Measurements from ENCODE around the gene HMGN2. TPM values are rescaled to one million over a fixed set of nuclear protein-coding genes. Genes with fewer than 3 reads are reported as not detected.

HMGN2 gene
- total RNA-seq, 2 donors from 2014 or later: 671 to 773 TPM

DNA sequence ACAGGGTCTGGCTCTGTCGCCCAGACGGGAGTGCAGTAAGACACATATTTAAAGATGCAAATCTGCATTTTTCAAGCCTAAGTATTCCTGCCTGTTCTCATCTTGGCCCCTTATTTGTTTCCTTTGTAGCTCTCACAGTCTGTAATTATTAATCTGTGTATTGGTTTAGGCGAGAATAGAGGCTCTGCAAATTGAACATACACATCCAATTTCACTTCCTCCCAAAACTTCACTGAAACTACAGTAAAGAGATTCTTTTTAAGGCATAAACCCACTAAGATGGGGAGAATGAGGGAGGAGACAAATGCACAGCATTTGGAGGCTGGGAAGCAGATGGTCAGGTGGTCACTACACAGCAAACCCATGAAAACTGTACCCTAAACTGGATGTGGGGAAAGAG is 21.0 kb downstream of the HMGN2 start:
- Histone ChIP-seq H3K4me3 (ENCODE audit: low read length) (no peak overlapping the region), H3K36me3 (ENCODE audit: control insufficient read depth, insufficient read depth, low read length) (no peaks in the 10 kb centered on the region), H3K9me3 (ENCODE audit: control insufficient read depth, low read length) (no peaks in the 10 kb centered on the region), H3K27ac (ENCODE audit: low read depth, low read length) (no peak overlapping the region), H3K27me3 (ENCODE audit: control insufficient read depth, insufficient read depth, low read length, poor library complexity, severe bottlenecking) (no peaks in the 10 kb centered on the region), H3K9ac (ENCODE audit: extremely low read depth, low read length, poor library complexity, severe bottlenecking) (no peak overlapping the region), H3K4me1 (ENCODE audit: control insufficient read depth, insufficient read depth, low read length) (no peaks in the 10 kb centered on the region)
- H3K27me3 Mint-ChIP-seq (ENCODE audit: insufficient read depth): peaks cover 4% of the 10 kb centered on the region
- H3K4me3 Mint-ChIP-seq: no peak overlapping the region
- TF ChIP-seq, protein P1, sequence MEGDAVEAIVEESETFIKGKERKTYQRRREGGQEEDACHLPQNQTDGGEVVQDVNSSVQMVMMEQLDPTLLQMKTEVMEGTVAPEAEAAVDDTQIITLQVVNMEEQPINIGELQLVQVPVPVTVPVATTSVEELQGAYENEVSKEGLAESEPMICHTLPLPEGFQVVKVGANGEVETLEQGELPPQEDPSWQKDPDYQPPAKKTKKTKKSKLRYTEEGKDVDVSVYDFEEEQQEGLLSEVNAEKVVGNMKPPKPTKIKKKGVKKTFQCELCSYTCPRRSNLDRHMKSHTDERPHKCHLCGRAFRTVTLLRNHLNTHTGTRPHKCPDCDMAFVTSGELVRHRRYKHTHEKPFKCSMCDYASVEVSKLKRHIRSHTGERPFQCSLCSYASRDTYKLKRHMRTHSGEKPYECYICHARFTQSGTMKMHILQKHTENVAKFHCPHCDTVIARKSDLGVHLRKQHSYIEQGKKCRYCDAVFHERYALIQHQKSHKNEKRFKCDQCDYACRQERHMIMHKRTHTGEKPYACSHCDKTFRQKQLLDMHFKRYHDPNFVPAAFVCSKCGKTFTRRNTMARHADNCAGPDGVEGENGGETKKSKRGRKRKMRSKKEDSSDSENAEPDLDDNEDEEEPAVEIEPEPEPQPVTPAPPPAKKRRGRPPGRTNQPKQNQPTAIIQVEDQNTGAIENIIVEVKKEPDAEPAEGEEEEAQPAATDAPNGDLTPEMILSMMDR (conservative IDR thresholded peaks at IDR 0.05): no peak
- H3K36me3 Mint-ChIP-seq (ENCODE audit: low read depth): no peaks in the 10 kb centered on the region
- H3K4me1 Mint-ChIP-seq: no peaks in the 10 kb centered on the region
- DNase-seq: no peak
- H3K9me3 Mint-ChIP-seq: no peaks in the 10 kb centered on the region
- 100% methylated on average over 1 to 2 of the region's 3 CpGs for WGBS, 2 experiments (ENCODE audit: insufficient coverage in 1 of 2, insufficient read length in 1 of 2)
- no peak overlapping the region for H3K27ac Mint-ChIP-seq

DNA sequence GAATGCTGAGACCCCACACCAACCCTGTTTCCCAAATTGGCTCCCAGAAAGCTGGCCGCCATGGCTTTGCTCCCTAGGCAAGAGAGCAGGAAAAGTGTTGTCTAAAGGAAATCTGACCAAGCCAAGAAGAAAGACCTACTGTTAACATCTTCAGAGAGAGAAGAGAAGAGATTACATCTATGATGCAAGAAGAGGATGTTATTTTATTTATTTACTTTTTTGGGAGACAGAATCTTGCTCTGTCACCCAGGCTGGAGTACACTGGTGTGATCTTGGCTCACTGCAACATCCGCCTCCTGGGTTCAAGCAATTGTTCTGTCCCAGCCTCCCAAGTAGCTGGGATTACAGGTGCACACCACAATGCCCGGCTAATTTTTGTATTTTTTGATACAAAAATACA is 21.7 kb downstream of the HMGN2 start:
- H3K27me3 ChIP-seq (ENCODE audit: control insufficient read depth, insufficient read depth, low read length, poor library complexity, severe bottlenecking): no peaks in the 10 kb centered on the region
- H3K27ac ChIP-seq (ENCODE audit: low read depth, low read length): no peak overlapping the region
- Mint-ChIP-seq H3K4me3 (no peak overlapping the region), H3K27ac (no peak overlapping the region), H3K4me1 (no peaks in the 10 kb centered on the region), H3K27me3 (ENCODE audit: insufficient read depth) (peaks cover 4% of the 10 kb centered on the region), H3K9me3 (no peaks in the 10 kb centered on the region), H3K36me3 (ENCODE audit: low read depth) (no peaks in the 10 kb centered on the region)
- no peak for DNase-seq
- H3K36me3 ChIP-seq (ENCODE audit: control insufficient read depth, insufficient read depth, low read length): no peaks in the 10 kb centered on the region
- no peaks in the 10 kb centered on the region for H3K9me3 ChIP-seq (ENCODE audit: control insufficient read depth, low read length)
- TF ChIP-seq, protein P1 (conservative IDR thresholded peaks at IDR 0.05): no peak
- no peak overlapping the region for H3K9ac ChIP-seq (ENCODE audit: extremely low read depth, low read length, poor library complexity, severe bottlenecking)
- no peaks in the 10 kb centered on the region for H3K4me1 ChIP-seq (ENCODE audit: control insufficient read depth, insufficient read depth, low read length)
- no peak overlapping the region for H3K4me3 ChIP-seq (ENCODE audit: low read length)
- 90 to 92% methylated on average over 2 to 3 of the region's 3 CpGs for WGBS, 2 experiments (ENCODE audit: insufficient coverage in 1 of 2, insufficient read length in 1 of 2)

DNA sequence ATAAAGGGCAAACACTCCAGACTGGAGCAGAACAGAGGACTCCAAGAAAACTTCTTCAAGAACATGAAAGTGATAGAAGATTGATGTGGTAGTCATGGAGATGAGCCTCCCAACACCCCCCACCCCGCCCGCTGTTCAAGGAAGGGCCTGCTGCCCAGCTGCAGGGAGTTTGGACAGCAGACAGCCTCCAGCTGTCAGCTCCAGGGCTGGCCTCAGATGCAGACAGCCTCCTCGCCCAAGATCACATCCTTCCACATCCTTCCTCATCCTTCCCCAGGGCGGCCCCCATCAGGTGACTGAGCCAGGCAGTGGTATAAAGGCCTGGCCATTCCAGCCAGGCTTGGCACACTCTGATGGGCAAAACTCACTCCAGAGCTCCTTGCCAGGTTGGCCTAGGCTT is 24.6 kb downstream of the HMGN2 start:
- no peak overlapping the region for H3K27ac Mint-ChIP-seq
- no peaks in the 10 kb centered on the region for H3K9me3 ChIP-seq (ENCODE audit: control insufficient read depth, low read length)
- no peaks in the 10 kb centered on the region for H3K27me3 ChIP-seq (ENCODE audit: control insufficient read depth, insufficient read depth, low read length, poor library complexity, severe bottlenecking)
- no peak for DNase-seq
- TF ChIP-seq, protein P1 (conservative IDR thresholded peaks at IDR 0.05): no peak
- H3K36me3 ChIP-seq (ENCODE audit: control insufficient read depth, insufficient read depth, low read length): no peaks in the 10 kb centered on the region
- no peak overlapping the region for H3K27ac ChIP-seq (ENCODE audit: low read depth, low read length)
- H3K36me3 Mint-ChIP-seq (ENCODE audit: low read depth): no peaks in the 10 kb centered on the region
- 40 to 75% methylated on average over 1 to 4 of the region's 4 CpGs for whole genome bisulfite sequencing, 2 experiments (ENCODE audit: insufficient coverage in 1 of 2, insufficient read length in 1 of 2)
- H3K27me3 Mint-ChIP-seq (ENCODE audit: insufficient read depth): peaks cover 4% of the 10 kb centered on the region
- H3K4me3 Mint-ChIP-seq: no peak overlapping the region
- no peaks in the 10 kb centered on the region for H3K4me1 ChIP-seq (ENCODE audit: control insufficient read depth, insufficient read depth, low read length)
- no peaks in the 10 kb centered on the region for H3K9me3 Mint-ChIP-seq
- H3K9ac ChIP-seq (ENCODE audit: extremely low read depth, low read length, poor library complexity, severe bottlenecking): no peak overlapping the region
- no peaks in the 10 kb centered on the region for H3K4me1 Mint-ChIP-seq
- no peak overlapping the region for H3K4me3 ChIP-seq (ENCODE audit: low read length)
